Stimulated activated CD8-positive, alpha-beta memory T cell treated with anti-CD3 and anti-CD28 coated beads, Interleukin-12 subunit alpha, Interleukin-12 subunit beta, amount 100 ng/mL, for 24 hours (primary cell): ENCODE data around the gene PDE8B.

Source experiments
- DNase-seq: peaks from one replicate; pipeline ENCODE4 v3.0.0-alpha.2; 2020; ENCODE audit errors: extremely low read depth

PDE8B gene

GRCh38 chr5:77285251-77285841 is 74.9 kb downstream of the PDE8B start:
- no peak for DNase-seq

DNA sequence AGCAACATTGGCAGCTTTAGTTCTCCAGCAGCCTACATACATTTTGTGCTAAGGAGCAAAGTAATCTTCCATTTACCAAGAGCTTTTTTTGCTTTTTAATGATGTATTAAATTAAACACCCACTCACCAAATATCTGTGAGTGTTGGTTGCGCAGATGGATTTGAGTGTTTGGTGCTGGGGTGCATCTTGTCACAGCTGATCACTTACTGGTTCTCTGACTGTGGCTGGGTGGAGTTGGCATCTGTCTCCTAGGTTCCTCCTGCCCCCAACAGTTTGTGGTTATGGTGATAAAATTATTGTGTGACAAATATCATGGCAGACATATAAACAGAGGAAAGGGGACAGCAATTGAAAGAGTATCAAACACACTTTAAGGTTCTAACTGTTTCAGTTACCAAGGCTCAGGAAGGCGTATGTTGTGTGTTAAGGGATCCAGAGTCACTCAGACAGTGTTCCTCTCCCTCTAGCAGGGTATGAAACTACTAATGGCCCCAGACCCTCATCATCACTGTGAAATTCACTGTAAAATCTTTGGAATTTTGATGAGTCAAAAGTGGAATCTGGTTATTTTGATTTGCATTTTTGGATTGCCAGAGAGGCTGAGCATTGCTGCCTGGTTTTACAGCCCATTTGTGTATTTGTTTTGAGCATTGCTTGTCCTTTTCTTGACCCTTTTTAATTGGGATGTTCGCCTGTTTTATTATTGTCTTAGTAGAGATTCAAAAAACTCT is 81.7 kb downstream of the PDE8B start:
- DNase-seq, result no peak

DNA sequence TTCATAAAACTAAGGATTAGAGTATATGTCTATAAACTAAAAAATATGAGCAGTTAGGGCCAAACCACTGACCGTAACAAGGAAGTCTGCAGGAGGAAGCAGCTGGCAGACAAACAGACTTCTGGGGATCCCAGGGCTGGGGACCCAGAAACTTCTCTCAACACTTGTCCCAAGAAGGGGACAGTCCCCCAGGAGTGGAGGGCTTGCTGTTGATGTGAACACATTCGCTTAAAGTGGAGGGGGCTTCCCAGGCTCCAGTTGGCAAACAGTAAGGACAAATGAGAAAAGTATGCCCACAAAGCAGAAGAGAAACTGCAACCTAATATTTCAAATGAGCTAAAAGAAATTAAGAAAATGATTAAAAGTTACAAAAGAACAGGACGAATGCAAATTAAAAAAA is 83.7 kb downstream of the PDE8B start:
- no peak for DNase-seq

GRCh38 chr5:77295863-77296378 is 85.4 kb downstream of the PDE8B start:
- DNase-seq, result no peak

DNA sequence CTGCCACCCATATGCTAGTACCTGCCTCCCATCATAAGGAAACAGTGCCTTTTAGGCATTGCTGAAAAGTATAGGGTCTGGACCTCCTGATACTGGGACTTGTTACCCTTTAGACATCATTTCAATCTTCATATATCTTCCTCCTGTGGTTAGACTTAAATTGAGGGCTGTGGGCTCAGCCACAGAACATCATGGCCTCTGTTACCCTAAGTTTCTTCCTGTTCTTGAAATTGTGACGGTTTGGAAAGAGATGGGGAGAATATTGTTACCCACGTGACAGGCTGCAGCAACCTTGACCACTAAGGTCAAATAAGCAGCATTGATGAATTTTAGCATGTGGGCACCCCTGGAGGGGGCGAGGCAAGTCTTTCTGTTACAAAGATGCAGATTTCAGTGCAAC is 87.7 kb downstream of the PDE8B start:
- DNase-seq, result no peak

DNA sequence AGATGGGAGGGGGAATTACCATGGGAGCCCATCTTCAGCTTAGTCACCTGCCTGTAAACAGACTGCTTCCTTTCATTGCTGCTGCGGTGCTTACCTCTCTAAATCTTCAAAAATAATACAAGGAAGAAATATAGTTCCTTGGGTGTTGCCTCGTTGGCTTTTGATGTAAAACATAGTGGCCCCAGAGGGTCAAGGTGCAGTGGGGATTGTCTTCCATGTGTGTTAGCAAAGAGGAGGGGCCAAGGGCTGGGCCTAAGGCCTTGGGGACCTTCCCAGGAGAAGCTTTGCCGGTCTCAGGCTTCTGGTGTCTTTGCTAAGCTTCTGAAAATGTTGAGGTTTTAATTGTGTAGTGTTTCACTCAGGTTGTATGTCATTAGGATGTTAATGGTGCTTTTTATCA is 90.0 kb downstream of the PDE8B start:
- DNase-seq, result no peak

- no peak for DNase-seq
These were observed 91.0 kb downstream of the PDE8B start for GRCh38 chr5:77301447-77301883.

DNA sequence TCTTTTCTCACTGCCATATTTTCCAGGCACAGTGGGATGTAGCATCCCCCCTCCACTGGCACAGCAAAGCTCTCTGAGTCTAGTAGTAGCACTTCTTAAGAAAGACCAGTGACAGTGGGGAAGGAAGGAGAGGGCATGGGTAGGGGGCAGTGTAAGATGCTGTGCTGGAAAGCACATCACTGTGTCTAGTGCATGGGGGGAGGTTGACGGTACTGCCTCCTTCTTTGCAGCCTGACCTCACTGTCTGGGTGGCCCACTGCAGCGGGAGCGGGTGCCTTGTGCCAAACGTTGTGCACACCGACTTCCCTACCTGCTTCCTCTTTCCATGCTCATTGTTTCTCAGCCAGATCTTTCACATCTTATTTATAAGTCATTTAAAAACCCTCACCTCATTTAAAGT is 91.8 kb downstream of the PDE8B start:
- no peak for DNase-seq

DNA sequence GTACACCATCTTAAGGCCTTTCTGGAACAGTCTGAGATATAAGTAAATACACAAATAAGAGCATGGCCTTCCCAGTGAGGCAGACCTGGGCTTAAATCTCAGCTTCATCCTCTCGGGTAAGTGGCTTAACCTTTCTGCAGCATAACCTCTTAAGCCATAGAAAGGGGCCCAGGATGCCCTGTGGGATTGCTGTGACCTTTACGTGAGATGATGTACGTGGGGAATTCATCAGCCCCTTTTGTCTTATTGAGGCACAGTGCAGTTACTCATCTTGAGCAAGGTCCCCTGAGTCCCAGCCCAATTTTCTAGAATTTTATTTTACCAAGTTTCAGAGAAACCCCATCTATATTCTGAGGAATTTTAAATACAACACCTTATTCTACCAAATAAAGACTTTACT is 92.2 kb downstream of the PDE8B start:
- no peak for DNase-seq

DNA sequence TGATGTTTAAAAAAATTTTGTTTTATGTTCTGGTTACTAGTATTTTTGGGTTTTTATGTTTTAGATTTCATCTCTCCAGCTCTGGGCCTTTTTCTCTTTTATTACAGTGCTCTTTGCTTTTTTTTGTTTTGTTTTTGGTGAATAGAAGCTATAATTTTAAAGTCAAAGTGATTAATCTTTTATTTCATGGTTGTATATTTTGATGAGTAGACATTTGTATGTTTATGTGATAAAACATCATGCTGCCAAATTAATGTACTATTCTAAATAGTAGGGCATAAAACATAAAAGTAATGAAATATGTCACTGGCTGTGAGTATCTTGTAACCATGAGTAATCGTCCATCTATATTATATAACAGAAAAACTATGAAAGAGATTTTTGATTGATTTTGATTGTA is 93.9 kb downstream of the PDE8B start:
- no peak for DNase-seq

DNA sequence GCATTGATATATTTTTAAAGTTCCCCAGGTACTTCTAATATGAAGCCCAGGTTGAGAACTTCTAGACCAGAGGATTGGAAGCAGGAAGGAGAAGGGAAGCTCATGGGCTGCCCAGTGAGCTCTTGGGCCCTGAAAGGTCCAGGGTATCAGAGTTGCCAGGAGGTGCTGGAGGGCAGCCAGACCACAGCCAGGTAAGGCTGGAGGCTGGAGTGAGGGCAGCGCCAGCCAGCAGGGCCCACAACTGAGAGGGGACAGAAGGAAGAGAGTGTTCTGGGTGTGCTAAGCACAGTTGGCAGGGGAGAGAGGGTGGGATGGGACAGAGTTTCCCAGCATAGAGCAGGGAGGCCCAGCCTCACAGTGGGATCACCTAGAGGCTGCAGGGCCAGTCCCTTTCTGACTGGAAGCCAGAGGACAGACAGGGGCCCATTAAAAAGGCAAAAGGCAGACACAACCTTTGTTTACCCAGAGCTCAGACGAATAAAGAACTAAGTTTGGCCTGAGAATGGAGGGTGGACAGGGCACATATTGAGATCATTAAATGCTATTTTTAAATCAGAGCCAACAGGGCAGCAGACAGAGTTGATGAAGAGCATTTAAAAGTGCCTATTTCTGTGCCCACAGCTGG is 94.9 kb downstream of the PDE8B start:
- no peak for DNase-seq

DNA sequence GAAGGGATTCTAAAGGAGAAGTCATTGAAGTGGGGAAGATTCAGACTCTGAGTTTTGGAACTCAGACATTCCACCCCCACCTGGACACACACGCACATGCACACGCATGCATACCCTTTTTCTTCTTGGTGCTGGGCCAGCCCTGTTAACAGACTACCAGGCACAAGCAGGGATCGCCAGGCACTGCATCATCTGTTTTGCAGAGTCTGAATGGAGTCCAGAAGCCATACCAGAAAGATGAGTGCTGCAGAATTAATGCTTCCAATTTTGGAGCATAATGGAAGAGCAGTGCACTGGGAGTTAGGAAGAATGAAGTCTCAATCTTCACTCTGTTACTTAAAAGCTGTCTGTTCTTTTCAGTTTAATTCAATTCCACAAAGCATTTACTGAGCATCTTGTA is 95.5 kb downstream of the PDE8B start:
- DNase-seq, result no peak

DNA sequence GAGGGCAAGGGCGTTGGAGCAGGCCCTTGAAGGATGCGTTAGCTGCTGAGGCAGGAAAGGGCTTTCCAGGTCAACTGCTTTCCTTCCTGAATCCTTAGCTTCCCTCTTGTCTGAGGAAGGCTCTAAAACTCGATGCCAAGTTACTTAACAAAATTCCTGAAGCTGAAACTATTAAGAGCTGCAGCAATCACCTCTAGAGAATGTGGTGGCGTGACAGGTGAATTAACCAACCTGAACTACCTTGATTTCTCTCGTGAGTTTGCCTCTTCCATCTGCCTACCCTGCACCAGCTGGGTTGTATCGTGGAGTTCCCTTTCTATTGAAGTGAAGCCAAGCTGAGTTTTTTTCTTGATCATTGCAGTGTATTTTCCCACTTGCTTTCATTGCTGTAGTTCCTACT is 96.1 kb downstream of the PDE8B start:
- DNase-seq, result no peak

- DNase-seq, result no peak
These were observed 97.9 kb downstream of the PDE8B start for GRCh38 chr5:77308154-77308960.

GRCh38 chr5:77309140-77309539 is 98.7 kb downstream of the PDE8B start:
- DNase-seq, result no peak

- DNase-seq, result no peak
These were observed 100.2 kb downstream of the PDE8B start for GRCh38 chr5:77310494-77311213.

- DNase-seq, result no peak
These were observed 100.7 kb downstream of the PDE8B start for GRCh38 chr5:77311214-77311571.

DNA sequence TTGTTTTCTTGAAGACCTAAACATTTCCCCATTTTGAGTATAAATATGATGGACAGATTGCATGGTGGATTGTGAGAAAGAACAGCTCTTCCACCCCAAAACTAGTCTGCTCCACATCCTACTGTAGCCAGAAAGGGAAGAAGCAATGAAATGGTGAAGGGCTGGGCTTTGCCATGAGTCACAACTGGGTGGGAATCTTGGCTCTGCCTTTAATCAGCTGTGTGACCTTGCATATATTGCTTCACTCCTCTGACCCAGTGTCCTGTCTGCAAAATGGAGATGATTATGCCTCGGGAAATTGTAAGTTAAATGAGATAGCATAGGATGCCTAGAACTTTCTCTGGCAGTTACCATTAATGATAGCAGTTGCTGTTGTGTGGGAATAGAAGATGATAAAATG is 101.9 kb downstream of the PDE8B start:
- no peak for DNase-seq

DNA sequence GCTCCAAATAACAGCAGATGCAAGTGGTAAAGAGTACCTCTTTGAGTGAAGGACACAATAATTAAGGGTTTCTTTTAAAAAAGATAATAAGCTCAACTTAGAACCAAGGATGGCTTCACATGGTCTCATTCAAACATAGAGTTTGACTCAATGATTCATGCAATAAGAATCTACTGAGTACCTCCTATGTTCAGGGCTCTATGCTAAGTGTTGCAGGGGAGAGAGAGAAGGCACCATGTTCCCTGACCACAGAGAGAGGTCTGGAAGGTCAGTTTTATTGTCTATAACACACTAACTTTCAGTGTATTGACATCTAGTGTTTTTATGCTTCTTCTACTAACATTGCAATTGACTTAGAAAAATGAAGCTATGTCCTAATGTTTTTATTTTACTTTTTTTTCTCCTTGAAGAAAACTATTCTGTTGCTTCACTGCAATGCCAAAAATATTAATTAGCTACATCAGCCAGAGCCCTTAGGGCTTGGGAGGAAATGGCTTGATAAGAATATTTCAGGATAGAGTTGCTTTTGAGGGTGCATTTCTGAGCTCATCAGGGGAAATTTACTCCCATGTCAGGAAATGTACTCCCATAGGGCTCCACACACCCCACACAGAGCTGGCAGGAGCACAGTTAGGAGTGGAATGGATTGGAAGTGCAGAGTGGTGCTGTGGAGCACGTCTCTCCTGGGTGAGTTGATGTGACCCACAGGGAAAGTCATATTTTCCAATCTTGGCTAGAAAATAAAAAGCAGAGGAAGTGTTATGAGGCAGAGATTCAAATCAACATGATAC is 106.6 kb downstream of the PDE8B start:
- no peak for DNase-seq

DNA sequence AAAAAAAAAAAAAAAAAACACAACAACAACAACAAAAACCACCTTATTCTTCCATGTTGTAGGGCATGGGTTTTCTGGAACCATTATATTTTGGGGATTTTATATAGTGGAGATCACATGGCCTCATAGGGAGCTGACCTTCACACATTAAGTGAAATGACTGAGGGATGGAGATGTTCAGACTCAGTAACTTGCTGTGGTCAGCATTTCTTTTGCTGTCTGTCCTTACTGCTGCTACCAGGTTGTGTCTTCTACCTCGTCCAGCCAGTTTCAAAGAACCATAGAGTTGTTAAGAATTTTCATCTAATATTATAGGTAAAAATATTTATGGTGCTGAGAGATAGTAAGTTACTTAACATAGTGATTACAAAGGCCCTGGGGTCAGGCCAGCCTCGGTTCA is 107.6 kb downstream of the PDE8B start:
- no peak for DNase-seq
